AG09309 (cell line): Measurements from ENCODE around the gene DAP3.
"Not testable (repeated sequence)": the region's sequence is repeated elsewhere in the genome, so short reads cannot be mapped to it uniquely, and the experiment has no call there.

Experiments used
- DNase-seq: peaks from one replicate; pipeline ENCODE4 v3.0.0-alpha.2; 2010; ENCODE audit warnings: low read depth
- H3K4me3 ChIP-seq: 2 replicates; pipeline ENCODE4 v1.5.1; 2011; ENCODE audit warnings: mild to moderate bottlenecking, low read depth, low read length, moderate library complexity; ENCODE audit not compliant: control insufficient read depth
- CTCF ChIP-seq: IDR thresholded peaks from 2 replicates; pipeline ENCODE4 v1.5.1; 2011; ENCODE audit warnings: mild to moderate bottlenecking, low read depth, low read length, inconsistent platforms; ENCODE audit not compliant: insufficient read depth, control insufficient read depth; ENCODE audit errors: missing control alignments

Gene DAP3

GRCh38 chr1:155713075-155713474 is 24.2 kb downstream of the DAP3 start:
- no peak for DNase-seq
- TF ChIP-seq CTCF = no peak
- H3K4me3 ChIP-seq = no peak overlapping the region

- not testable (repeated sequence) for DNase-seq, H3K4me3 ChIP-seq
These were observed 26.2 kb downstream of the DAP3 start for GRCh38 chr1:155715056-155715455.

GRCh38 chr1:155715777-155716176 is 26.9 kb downstream of the DAP3 start:
- TF ChIP-seq CTCF = no peak
- no peak overlapping the region for H3K4me3 ChIP-seq
- no peak for DNase-seq

GRCh38 chr1:155717041-155717440 is 28.1 kb downstream of the DAP3 start:
- no peak for TF ChIP-seq CTCF
- DNase-seq = no peak
- no peak overlapping the region for H3K4me3 ChIP-seq

- not testable (repeated sequence) for H3K4me3 ChIP-seq, DNase-seq
These were observed 29.7 kb downstream of the DAP3 start for GRCh38 chr1:155718524-155719115.

GRCh38 chr1:155719703-155720102 is 30.8 kb downstream of the DAP3 start:
- no peak for DNase-seq
- H3K4me3 ChIP-seq = no peak overlapping the region
- no peak for TF ChIP-seq CTCF

- no peak for DNase-seq
- H3K4me3 ChIP-seq = no peak overlapping the region
- TF ChIP-seq CTCF = no peak
These were observed 36.3 kb downstream of the DAP3 start for GRCh38 chr1:155725142-155725541.
